ENCODE data around the gene MYMK.

Gene MYMK

GRCh38 chr9:133537257-133537656 lies 12.5 kb upstream of the MYMK start:
- no peak for DNase-seq (ENCODE audit: low read depth, low spot score)
- no peak overlapping the region for H3K4me3 ChIP-seq (ENCODE audit: low read length)

- DNase-seq (ENCODE audit: low read depth, low spot score): no peak
- no peak overlapping the region for H3K4me3 ChIP-seq (ENCODE audit: low read length)
These were observed 11.8 kb upstream of the MYMK start for GRCh38 chr9:133536536-133536935.

- no peak for DNase-seq (ENCODE audit: low read depth, low spot score)
- H3K4me3 ChIP-seq (ENCODE audit: low read length): no peak overlapping the region
These were observed 11.3 kb upstream of the MYMK start for GRCh38 chr9:133536080-133536479.

GRCh38 chr9:133535306-133535877 lies 10.6 kb upstream of the MYMK start:
- no peak for DNase-seq (ENCODE audit: low read depth, low spot score)
- H3K4me3 ChIP-seq (ENCODE audit: low read length): no peak overlapping the region

- no peak within 1 kb of the TSS for H3K4me3 ChIP-seq (ENCODE audit: low read length)
- peak; percentile 36 for DNase-seq (ENCODE audit: low read depth, low spot score)
These were observed 9.9 kb upstream of the MYMK start, which contains the start of gene ADAMTSL2 for GRCh38 chr9:133534346-133535291. Gene ADAMTSL2, plus strand, starts transcription at chr9:133534704. Its CDS starts 2,009 bp downstream, at chr9:133536713.

GRCh38 chr9:133533857-133534256 lies 9.1 kb upstream of the MYMK start:
- no peak overlapping the region for H3K4me3 ChIP-seq (ENCODE audit: low read length)
- DNase-seq (ENCODE audit: low read depth, low spot score): no peak

- H3K4me3 ChIP-seq (ENCODE audit: low read length): no peak overlapping the region
- peak; percentile 78 for DNase-seq (ENCODE audit: low read depth, low spot score)
These were observed 8.3 kb upstream of the MYMK start for GRCh38 chr9:133532937-133533668.

- no peak for DNase-seq (ENCODE audit: low read depth, low spot score)
- no peak overlapping the region for H3K4me3 ChIP-seq (ENCODE audit: low read length)
These were observed 6.5 kb upstream of the MYMK start for GRCh38 chr9:133531293-133531692.

GRCh38 chr9:133529874-133530273 lies 5.1 kb upstream of the MYMK start:
- H3K4me3 ChIP-seq (ENCODE audit: low read length): no peak overlapping the region
- DNase-seq (ENCODE audit: low read depth, low spot score): no peak

GRCh38 chr9:133529457-133529856 lies 4.7 kb upstream of the MYMK start:
- no peak for DNase-seq (ENCODE audit: low read depth, low spot score)
- no peak overlapping the region for H3K4me3 ChIP-seq (ENCODE audit: low read length)

- H3K4me3 ChIP-seq (ENCODE audit: low read length): no peak overlapping the region
- DNase-seq (ENCODE audit: low read depth, low spot score): no peak
These were observed 4.1 kb upstream of the MYMK start for GRCh38 chr9:133528876-133529241.

GRCh38 chr9:133528001-133528875 lies 3.5 kb upstream of the MYMK start:
- H3K4me3 ChIP-seq (ENCODE audit: low read length): no peak overlapping the region
- no peak for DNase-seq (ENCODE audit: low read depth, low spot score)

GRCh38 chr9:133527444-133527920 lies 2.7 kb upstream of the MYMK start:
- no peak overlapping the region for H3K4me3 ChIP-seq (ENCODE audit: low read length)

GRCh38 chr9:133526721-133527321 lies 2.1 kb upstream of the MYMK start:
- peak overlapping the region; percentile 7; the same call in 1 of the 2 replicates for H3K4me3 ChIP-seq (ENCODE audit: low read length)
- DNase-seq (ENCODE audit: low read depth, low spot score): no peak

More at GRCh38 chr9:133527444-133527920, 2.7 kb upstream of the MYMK start:
- no peak for DNase-seq (ENCODE audit: low read depth, low spot score)

GRCh38 chr9:133525677-133526076 lies 918 bp upstream of the MYMK start:
- no peak for DNase-seq (ENCODE audit: low read depth, low spot score)
- no peak overlapping the region for H3K4me3 ChIP-seq (ENCODE audit: low read length)

- DNase-seq (ENCODE audit: low read depth, low spot score): no peak
These were observed 613 bp downstream of the MYMK start for GRCh38 chr9:133524146-133524545.

GRCh38 chr9:133523106-133523505 lies 1.7 kb downstream of the MYMK start:
- H3K4me3 ChIP-seq (ENCODE audit: low read length): no peak overlapping the region
- DNase-seq (ENCODE audit: low read depth, low spot score): no peak

More at GRCh38 chr9:133524146-133524545, 613 bp downstream of the MYMK start:
- H3K4me3 ChIP-seq (ENCODE audit: low read length): no peak overlapping the region
